Neural crest cell (in vitro differentiated cells): ENCODE data around the gene PSMB10. TPM values are rescaled to one million over a fixed set of nuclear protein-coding genes. Genes with fewer than 3 reads are reported as not detected.
A peak's percentile ranks its signal among the peaks of the same experiment; 100 is the strongest.

ENCODE experiments used
- DNase-seq: peaks from one replicate; pipeline ENCODE4 v3.0.0; 2021; ENCODE audit warnings: low read depth, mixed read lengths, low spot score
- H3K27ac Mint-ChIP-seq: one replicate; pipeline ENCODE4 v1.8.0; 2021; ENCODE audit warnings: mild to moderate bottlenecking, mixed read lengths; ENCODE audit not compliant: unreplicated experiment
- H3K27me3 Mint-ChIP-seq: 2 replicates; pipeline ENCODE4 v1.8.0; 2021; ENCODE audit warnings: low read depth, mild to moderate bottlenecking, mixed read lengths
- H3K36me3 Mint-ChIP-seq: 2 replicates; pipeline ENCODE4 v1.8.0; 2021; ENCODE audit warnings: low read depth, mild to moderate bottlenecking, mixed read lengths
- H3K4me1 Mint-ChIP-seq: 2 replicates; pipeline ENCODE4 v1.8.0; 2021; ENCODE audit warnings: mixed read lengths
- H3K4me3 Mint-ChIP-seq: one replicate; pipeline ENCODE4 v1.8.0; 2021; ENCODE audit warnings: mild to moderate bottlenecking, mixed read lengths
- H3K9me3 Mint-ChIP-seq: 2 replicates; pipeline ENCODE4 v1.8.0; 2021; ENCODE audit warnings: mixed read lengths
- total RNA-seq: library from RNA; stranded (reverse); gene quantifications from 2 replicates; pipeline ENCODE4 v1.2.1, GENCODE V29; 2021
- TF ChIP-seq, protein P1 (sequence below): fragments of 200-600 bp; sonication (generic); conservative IDR thresholded peaks from 2 replicates; pipeline ENCODE4 v1.5.0; 2021; ENCODE audit warnings: antibody characterized with exemption, mild to moderate bottlenecking

The PSMB10 gene
- total RNA-seq, 1 donor from 2014 or later: 22.5 TPM

DNA sequence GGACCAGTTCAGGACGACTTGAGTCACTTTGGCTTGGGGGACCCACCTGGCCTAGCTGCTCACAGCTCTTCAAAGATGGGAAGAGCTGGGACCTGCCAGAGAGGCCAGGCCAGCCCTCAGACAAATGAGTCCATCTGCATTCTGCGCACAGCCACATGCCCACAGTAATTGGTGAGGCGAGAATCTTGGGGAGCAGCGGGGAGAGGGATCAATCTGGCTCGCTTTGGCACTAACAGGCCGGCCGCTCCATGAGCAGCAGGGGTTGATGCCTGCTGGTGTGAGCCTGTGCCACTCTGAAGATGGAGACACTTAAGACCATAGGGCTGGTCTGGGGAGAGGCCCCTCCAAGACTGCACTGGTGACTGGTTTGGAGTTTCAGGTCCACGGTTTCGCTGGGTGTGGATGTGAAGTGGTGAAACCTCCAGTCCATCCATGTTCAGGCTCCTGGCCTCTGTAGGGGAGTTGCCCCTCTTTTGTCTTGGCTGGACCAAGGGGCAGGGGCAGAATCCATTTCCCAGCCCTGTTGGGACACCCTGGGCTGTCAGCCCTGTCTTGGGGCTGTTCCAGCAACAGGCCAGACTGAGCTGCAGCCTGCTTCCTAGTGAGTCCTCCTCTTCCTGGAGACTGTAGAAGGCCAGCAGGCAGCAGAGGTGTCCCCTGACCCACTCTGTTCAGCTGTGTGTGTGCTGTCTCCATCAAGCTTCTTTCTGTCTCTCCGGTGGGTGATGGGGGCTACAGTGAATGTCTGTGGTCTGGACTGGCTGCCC, 12.3 kb downstream of the PSMB10 start:
- TF ChIP-seq, protein P1, sequence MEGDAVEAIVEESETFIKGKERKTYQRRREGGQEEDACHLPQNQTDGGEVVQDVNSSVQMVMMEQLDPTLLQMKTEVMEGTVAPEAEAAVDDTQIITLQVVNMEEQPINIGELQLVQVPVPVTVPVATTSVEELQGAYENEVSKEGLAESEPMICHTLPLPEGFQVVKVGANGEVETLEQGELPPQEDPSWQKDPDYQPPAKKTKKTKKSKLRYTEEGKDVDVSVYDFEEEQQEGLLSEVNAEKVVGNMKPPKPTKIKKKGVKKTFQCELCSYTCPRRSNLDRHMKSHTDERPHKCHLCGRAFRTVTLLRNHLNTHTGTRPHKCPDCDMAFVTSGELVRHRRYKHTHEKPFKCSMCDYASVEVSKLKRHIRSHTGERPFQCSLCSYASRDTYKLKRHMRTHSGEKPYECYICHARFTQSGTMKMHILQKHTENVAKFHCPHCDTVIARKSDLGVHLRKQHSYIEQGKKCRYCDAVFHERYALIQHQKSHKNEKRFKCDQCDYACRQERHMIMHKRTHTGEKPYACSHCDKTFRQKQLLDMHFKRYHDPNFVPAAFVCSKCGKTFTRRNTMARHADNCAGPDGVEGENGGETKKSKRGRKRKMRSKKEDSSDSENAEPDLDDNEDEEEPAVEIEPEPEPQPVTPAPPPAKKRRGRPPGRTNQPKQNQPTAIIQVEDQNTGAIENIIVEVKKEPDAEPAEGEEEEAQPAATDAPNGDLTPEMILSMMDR: no peak
- no peak for DNase-seq
- Mint-ChIP-seq H3K27ac (no peak overlapping the region), H3K9me3 (no peaks in the 10 kb centered on the region), H3K36me3 (no peaks in the 10 kb centered on the region), H3K4me3 (peak overlapping the region; percentile 23), H3K4me1 (no peaks in the 10 kb centered on the region), H3K27me3 (no peaks in the 10 kb centered on the region)

DNA sequence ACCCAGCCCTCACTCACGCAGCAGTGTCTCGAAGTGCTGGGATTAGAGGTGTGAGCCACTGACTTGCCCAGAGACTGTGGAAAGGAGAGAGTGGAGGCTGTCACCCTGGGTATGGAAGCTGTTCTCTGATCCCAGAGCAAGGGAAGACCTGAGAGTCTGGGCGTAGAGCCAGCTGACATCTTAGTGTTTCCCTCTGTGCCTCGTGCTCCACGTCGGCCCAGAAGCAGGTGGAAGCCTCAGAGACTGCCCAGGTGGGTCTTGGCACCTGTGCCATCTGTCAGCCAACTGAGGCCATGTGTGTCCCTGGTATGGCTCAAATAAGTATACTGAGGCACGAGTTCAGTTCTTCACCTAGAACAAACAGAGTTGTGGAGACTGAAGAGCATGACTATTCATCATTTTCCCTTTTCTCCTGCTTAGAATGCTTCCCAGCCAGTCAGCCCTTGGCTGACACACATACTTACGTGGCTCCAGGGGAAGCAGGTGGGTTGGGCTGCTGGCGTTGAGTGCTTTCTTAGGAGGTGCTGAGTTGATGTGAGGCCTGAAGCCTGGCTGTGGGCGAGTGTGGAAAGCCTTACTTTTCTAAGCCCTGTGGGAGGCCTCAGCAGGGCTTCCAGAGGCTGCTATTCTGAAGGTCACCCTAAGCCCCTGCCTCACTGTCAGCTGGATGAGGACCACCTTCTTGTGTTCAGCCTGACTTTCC, 13.1 kb downstream of the PSMB10 start:
- TF ChIP-seq, protein P1: no peak

DNA sequence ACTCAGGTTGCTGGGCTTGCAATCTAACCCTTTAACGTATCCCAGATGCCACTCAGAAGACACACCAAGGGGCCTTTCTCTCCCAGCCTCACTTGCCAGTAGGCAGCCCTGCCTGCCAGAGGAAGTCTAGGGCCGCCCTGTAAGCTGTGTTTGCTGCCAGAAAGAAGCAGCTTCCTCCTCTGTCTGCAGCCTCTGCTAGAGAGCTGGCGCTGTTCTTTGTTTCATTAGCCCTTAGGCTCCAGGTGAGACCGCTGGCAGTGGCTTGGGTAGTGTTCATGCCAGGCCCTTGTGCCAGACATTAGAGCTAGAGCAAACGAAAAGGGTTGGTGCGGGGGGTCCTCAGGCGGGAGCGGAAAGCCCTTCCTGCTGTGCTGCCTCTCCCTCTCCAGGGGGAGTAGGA, 13.9 kb downstream of the PSMB10 start:
- no peaks in the 10 kb centered on the region for H3K9me3 Mint-ChIP-seq
- no peak overlapping the region for H3K4me3 Mint-ChIP-seq
- H3K4me1 Mint-ChIP-seq: no peaks in the 10 kb centered on the region
- no peak for DNase-seq
- TF ChIP-seq, protein P1: no peak
- H3K27me3 Mint-ChIP-seq: no peaks in the 10 kb centered on the region
- no peaks in the 10 kb centered on the region for H3K36me3 Mint-ChIP-seq
- no peak overlapping the region for H3K27ac Mint-ChIP-seq

More for the DNA sequence above, 13.1 kb downstream of the PSMB10 start:
- no peaks in the 10 kb centered on the region for H3K27me3 Mint-ChIP-seq
- H3K9me3 Mint-ChIP-seq: no peaks in the 10 kb centered on the region
- no peaks in the 10 kb centered on the region for H3K36me3 Mint-ChIP-seq
- DNase-seq: no peak
- no peaks in the 10 kb centered on the region for H3K4me1 Mint-ChIP-seq
- peak overlapping the region; percentile 23 for H3K4me3 Mint-ChIP-seq
- no peak overlapping the region for H3K27ac Mint-ChIP-seq

DNA sequence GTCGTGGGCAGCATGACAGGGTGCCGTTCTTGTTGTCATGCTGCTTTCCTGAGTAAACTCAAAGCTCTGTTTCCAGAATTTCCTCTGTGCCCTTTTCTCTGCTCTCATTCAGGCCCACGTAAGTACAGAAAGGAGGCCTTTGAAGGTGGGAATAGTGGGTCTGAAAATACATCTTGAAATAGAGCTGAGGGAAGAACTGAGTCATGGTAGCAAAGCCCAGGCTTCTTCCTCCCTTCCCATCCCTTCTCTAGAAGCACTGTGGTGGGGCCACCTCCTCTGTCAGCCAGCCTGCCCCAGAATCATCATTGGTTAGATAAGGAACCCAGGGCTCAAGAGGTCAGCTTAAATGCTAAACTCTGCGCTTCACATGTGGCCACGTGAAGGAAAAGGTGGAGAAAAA, 14.4 kb downstream of the PSMB10 start:
- Mint-ChIP-seq H3K27ac (peak overlapping the region; percentile 78), H3K4me3 (no peak overlapping the region), H3K4me1 (no peaks in the 10 kb centered on the region), H3K27me3 (no peaks in the 10 kb centered on the region), H3K9me3 (no peaks in the 10 kb centered on the region), H3K36me3 (no peaks in the 10 kb centered on the region)
- TF ChIP-seq, protein P1: no peak
- DNase-seq: no peak

DNA sequence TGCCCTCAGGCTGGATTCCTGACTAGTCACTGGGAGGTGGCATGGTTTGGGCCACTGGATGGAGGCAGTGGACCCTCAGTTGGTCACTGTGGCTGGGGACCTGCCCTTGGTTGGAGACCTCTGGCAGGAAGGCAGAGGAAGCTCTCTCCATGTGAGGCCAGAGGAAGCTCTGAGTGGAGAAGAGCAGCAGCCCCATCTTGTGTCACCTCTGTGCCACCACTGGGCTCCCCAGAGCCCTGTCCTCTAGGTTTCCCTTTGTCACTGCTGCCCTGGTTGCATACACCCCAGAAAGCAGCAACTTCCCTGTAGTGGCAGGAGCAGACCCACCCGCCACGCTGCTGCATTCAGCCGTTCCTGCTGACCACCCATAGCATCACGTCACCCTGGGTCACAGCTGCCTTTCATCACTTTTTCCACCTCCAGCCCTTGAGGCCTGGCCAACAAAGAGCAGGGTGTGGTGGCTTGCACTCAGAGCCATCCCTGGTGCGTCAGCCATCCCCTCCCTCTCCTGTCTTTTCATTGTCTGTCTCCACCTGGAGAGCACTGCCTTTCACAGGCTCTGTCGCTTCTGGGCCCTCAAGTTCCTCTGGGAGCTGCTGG, 16.9 kb downstream of the PSMB10 start:
- TF ChIP-seq, protein P1: no peak
- Mint-ChIP-seq H3K27me3 (no peaks in the 10 kb centered on the region), H3K36me3 (no peaks in the 10 kb centered on the region), H3K4me1 (no peaks in the 10 kb centered on the region), H3K9me3 (no peaks in the 10 kb centered on the region), H3K4me3 (no peak overlapping the region), H3K27ac (no peak overlapping the region)
- DNase-seq: no peak
